Fibroblast of lung (primary cell): ENCODE data around the gene SC5D.

Experiments
- EZH2 ChIP-seq: IDR thresholded peaks from 2 replicates; pipeline ENCODE4 v1.5.1; 2012; ENCODE audit warnings: low read length, control low read depth, mild to moderate bottlenecking; ENCODE audit errors: missing control alignments
- TF ChIP-seq, protein P1 (sequence below), 2 donors: IDR thresholded peaks in 1 of 2; conservative IDR thresholded peaks in 1 of 2; 1 replicate in 1 of 2; 2 replicates in 1 of 2; pipeline ENCODE4 v1.5.1; 2011 to 2012; ENCODE audit warnings: low read length in 2 of 2, control low read depth in 1 of 2, inconsistent platforms in 1 of 2, low read depth in 1 of 2, mild to moderate bottlenecking in 1 of 2

DNA sequence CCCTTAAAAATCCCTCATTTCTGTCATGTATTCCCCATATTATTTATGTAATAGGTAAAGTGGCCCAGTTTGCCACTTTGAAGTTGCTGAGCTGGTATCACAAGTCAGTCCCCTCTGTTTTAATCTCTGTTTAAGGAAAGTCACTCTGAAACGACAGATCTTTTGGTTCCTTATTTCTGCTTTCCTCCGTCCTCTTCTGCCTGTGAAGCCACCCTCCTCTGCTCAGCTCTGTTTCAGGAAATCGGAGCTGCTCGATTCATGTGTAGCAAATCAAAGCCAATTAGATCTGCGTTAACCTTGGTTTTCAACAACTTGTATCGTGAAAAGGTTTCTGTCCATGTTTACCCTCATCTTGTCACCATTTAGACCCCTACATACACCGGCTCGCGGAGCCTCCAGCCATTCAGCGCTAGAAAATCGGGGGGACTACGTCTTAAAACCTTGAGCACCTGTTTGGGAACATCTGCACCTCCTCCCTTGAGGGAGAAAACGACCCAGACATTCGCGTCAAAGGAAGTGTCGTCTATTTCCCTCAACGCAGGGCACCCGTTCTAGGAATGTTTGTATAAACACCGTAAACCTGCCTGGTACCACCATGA is 576 bp upstream of the SC5D start:
- TF ChIP-seq, protein P1, sequence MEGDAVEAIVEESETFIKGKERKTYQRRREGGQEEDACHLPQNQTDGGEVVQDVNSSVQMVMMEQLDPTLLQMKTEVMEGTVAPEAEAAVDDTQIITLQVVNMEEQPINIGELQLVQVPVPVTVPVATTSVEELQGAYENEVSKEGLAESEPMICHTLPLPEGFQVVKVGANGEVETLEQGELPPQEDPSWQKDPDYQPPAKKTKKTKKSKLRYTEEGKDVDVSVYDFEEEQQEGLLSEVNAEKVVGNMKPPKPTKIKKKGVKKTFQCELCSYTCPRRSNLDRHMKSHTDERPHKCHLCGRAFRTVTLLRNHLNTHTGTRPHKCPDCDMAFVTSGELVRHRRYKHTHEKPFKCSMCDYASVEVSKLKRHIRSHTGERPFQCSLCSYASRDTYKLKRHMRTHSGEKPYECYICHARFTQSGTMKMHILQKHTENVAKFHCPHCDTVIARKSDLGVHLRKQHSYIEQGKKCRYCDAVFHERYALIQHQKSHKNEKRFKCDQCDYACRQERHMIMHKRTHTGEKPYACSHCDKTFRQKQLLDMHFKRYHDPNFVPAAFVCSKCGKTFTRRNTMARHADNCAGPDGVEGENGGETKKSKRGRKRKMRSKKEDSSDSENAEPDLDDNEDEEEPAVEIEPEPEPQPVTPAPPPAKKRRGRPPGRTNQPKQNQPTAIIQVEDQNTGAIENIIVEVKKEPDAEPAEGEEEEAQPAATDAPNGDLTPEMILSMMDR (conservative IDR thresholded peaks at IDR 0.05 in 1 of 2, IDR thresholded peaks at IDR 0.05 in 1 of 2; ENCODE audit: low read depth in 1 of 2, low read length in 2 of 2) = no peak
- no peak for TF ChIP-seq EZH2
